ENCODE results near the gene HNRNPLL.
"Not testable (repeated sequence)": the region's sequence is repeated elsewhere in the genome, so short reads cannot be mapped to it uniquely, and the experiment has no call there.

HNRNPLL gene

GRCh38 chr2:38619458-38620164 is 16.9 kb upstream of the HNRNPLL start:
- DNase-seq (ENCODE audit: low read depth, low spot score) = no peak

- DNase-seq (ENCODE audit: low read depth, low spot score) = no peak
Observed at GRCh38 chr2:38617301-38617700, 14.6 kb upstream of the HNRNPLL start.

- DNase-seq (ENCODE audit: low read depth, low spot score) = no peak
Observed at GRCh38 chr2:38615237-38615636, 12.5 kb upstream of the HNRNPLL start.

GRCh38 chr2:38613849-38614213 is 11.1 kb upstream of the HNRNPLL start:
- DNase-seq (ENCODE audit: low read depth, low spot score) = no peak

GRCh38 chr2:38613126-38613848 is 10.6 kb upstream of the HNRNPLL start:
- no peak for DNase-seq (ENCODE audit: low read depth, low spot score)

GRCh38 chr2:38610851-38611801 is 8.4 kb upstream of the HNRNPLL start:
- no peak for DNase-seq (ENCODE audit: low read depth, low spot score)

GRCh38 chr2:38609246-38609645 is 6.5 kb upstream of the HNRNPLL start:
- DNase-seq (ENCODE audit: low read depth, low spot score) = not testable (repeated sequence)

GRCh38 chr2:38608755-38609154 is 6.0 kb upstream of the HNRNPLL start:
- DNase-seq (ENCODE audit: low read depth, low spot score) = no peak

GRCh38 chr2:38605298-38605830 is 2.6 kb upstream of the HNRNPLL start:
- DNase-seq (ENCODE audit: low read depth, low spot score) = no peak

GRCh38 chr2:38603402-38604290 is 918 bp upstream of the HNRNPLL start:
- peak; percentile 92 for DNase-seq (ENCODE audit: low read depth, low spot score)

- peak; percentile 54 for DNase-seq (ENCODE audit: low read depth, low spot score)
Observed at GRCh38 chr2:38602136-38602731, 494 bp downstream of the HNRNPLL start.

- DNase-seq (ENCODE audit: low read depth, low spot score) = peak; percentile 34
Observed at GRCh38 chr2:38601463-38602135, 1.1 kb downstream of the HNRNPLL start.

- no peak for DNase-seq (ENCODE audit: low read depth, low spot score)
Observed at GRCh38 chr2:38600921-38601455, 1.7 kb downstream of the HNRNPLL start.

- DNase-seq (ENCODE audit: low read depth, low spot score) = peak; percentile 77
Observed at GRCh38 chr2:38600242-38600891, 2.4 kb downstream of the HNRNPLL start.

GRCh38 chr2:38599706-38600105 is 3.0 kb downstream of the HNRNPLL start:
- DNase-seq (ENCODE audit: low read depth, low spot score) = no peak

- DNase-seq (ENCODE audit: low read depth, low spot score) = no peak
Observed at GRCh38 chr2:38598991-38599295, 3.8 kb downstream of the HNRNPLL start.

GRCh38 chr2:38598200-38598990 is 4.3 kb downstream of the HNRNPLL start:
- no peak for DNase-seq (ENCODE audit: low read depth, low spot score)

GRCh38 chr2:38597115-38597514 is 5.6 kb downstream of the HNRNPLL start:
- DNase-seq (ENCODE audit: low read depth, low spot score) = no peak

Measured in ELF-1 (cell line).